ENCODE results near the gene ITSN1. TPM values are rescaled to one million over a fixed set of nuclear protein-coding genes. Genes with fewer than 3 reads are reported as not detected.
A peak's percentile ranks its signal among the peaks of the same experiment; 100 is the strongest.

The ITSN1 gene
- total and polyA plus RNA-seq, 7 donors, result 10.8 to 45.4 (median 35.7) TPM

DNA sequence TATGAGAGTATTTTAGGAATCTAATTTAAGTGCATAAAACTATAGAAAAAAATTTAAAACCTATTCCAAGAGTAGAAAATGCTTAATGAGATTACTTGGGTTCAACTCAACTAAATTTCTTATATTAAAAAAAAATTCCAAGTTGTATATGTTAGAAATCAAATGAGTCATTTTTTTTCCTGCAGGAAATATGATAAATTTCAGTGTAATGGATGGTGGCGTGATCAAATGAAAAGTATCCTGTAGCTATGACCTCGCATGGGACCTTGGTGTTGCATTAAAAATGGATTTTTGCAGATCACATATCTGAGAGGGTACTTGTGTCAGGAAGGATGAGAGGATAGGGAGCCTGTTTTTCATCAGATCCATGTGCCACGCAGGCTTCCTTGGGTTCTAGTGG is 255.4 kb downstream of the ITSN1 start:
- no peak overlapping the region for H3K27ac ChIP-seq
- H3K4me1 ChIP-seq, result peaks cover 0 to 28% (median 21%) of the 10 kb centered on the region in 4 donors
- no peak for DNase-seq
- WGBS, 2 donors, result 96% methylated on average over 3 of the region's 3 CpGs
- TF ChIP-seq POLR2A (IDR thresholded peaks at IDR 0.05), result no peak
- no peaks in the 10 kb centered on the region for H3K27me3 ChIP-seq
- peaks cover 2 to 20% (median 6%) of the 10 kb centered on the region in 4 donors for H3K36me3 ChIP-seq
- no peaks in the 10 kb centered on the region for H3K9me3 ChIP-seq
- intact Hi-C loops (cut with DNase I), result no loop called here
- no peak overlapping the region for H3K4me3 ChIP-seq

DNA sequence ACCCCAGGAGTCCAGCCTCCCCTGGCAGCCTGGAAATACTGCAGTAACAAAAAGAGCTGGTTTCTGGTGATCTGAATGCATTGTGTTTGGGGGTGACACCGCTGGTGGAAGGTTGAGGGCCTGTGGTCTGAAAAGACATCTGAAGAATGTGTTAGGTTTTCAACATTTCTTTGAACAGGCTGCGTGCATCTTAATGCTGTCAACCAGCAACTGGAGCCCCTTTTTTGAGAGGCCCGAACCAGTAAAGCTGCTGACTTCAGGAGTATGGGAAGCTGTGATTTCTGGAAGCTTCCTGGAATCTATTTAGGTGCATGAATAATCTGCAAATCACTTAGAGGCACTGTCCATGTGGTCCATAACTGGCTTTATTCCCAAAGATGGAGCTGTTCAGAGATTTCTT is 256.3 kb downstream of the ITSN1 start:
- Histone ChIP-seq H3K4me3 (no peak overlapping the region), H3K27ac (peak overlapping the region; percentile 19 to 66 (median 60)), H3K36me3 (peaks cover 5 to 28% (median 11%) of the 10 kb centered on the region in 4 donors), H3K4me1 (peaks cover 0 to 28% (median 21%) of the 10 kb centered on the region in 4 donors), H3K9me3 (no peaks in the 10 kb centered on the region), H3K27me3 (no peaks in the 10 kb centered on the region)
- TF ChIP-seq POLR2AphosphoS5 (IDR thresholded peaks at IDR 0.05), result no peak
- no peak for TF ChIP-seq EP300 (IDR thresholded peaks at IDR 0.05)
- TF ChIP-seq, protein P1, sequence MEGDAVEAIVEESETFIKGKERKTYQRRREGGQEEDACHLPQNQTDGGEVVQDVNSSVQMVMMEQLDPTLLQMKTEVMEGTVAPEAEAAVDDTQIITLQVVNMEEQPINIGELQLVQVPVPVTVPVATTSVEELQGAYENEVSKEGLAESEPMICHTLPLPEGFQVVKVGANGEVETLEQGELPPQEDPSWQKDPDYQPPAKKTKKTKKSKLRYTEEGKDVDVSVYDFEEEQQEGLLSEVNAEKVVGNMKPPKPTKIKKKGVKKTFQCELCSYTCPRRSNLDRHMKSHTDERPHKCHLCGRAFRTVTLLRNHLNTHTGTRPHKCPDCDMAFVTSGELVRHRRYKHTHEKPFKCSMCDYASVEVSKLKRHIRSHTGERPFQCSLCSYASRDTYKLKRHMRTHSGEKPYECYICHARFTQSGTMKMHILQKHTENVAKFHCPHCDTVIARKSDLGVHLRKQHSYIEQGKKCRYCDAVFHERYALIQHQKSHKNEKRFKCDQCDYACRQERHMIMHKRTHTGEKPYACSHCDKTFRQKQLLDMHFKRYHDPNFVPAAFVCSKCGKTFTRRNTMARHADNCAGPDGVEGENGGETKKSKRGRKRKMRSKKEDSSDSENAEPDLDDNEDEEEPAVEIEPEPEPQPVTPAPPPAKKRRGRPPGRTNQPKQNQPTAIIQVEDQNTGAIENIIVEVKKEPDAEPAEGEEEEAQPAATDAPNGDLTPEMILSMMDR (IDR thresholded peaks at IDR 0.05), result no peak
- TF ChIP-seq POLR2A (IDR thresholded peaks at IDR 0.05), result no peak
- 88 to 94% methylated on average over 3 of the region's 3 CpGs for WGBS, 2 donors
- no peak for DNase-seq
- intact Hi-C loops (cut with DNase I), result no loop called here

DNA sequence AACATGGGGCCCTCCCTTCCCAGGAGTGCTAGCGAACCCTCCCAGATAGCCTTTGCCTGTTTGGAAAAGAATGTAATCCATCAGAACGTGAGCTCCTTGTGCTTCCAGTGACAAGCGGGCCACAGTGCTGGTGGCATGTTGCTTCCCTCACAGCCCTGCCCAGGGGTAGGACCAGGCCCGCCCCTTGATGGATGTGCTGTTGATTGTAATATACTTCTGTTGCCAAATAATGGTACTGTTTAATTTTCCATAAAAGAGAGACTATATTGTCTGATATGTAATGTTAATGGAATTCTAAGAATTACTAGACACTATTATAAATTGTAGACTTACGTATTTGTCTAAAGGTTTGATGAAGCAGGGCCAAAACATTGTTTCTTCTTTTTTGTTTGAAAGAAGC is 256.9 kb downstream of the ITSN1 start:
- Histone ChIP-seq H3K27ac (peak overlapping the region; percentile 19 to 66 (median 60)), H3K4me3 (no peak overlapping the region), H3K36me3 (peaks cover 5 to 34% (median 17%) of the 10 kb centered on the region in 4 donors), H3K9me3 (no peaks in the 10 kb centered on the region), H3K4me1 (peaks cover 0 to 25% (median 19%) of the 10 kb centered on the region in 4 donors), H3K27me3 (no peaks in the 10 kb centered on the region)
- TF ChIP-seq, protein P1 (IDR thresholded peaks at IDR 0.05), result no peak
- TF ChIP-seq EP300 (IDR thresholded peaks at IDR 0.05) (no peak), POLR2A (IDR thresholded peaks at IDR 0.05) (no peak), POLR2AphosphoS5 (IDR thresholded peaks at IDR 0.05) (no peak)
- intact Hi-C loops (cut with DNase I), result no loop called here
- WGBS, 2 donors, result 86 to 91% methylated on average over 5 of the region's 5 CpGs
- peak; percentile 28 for DNase-seq

DNA sequence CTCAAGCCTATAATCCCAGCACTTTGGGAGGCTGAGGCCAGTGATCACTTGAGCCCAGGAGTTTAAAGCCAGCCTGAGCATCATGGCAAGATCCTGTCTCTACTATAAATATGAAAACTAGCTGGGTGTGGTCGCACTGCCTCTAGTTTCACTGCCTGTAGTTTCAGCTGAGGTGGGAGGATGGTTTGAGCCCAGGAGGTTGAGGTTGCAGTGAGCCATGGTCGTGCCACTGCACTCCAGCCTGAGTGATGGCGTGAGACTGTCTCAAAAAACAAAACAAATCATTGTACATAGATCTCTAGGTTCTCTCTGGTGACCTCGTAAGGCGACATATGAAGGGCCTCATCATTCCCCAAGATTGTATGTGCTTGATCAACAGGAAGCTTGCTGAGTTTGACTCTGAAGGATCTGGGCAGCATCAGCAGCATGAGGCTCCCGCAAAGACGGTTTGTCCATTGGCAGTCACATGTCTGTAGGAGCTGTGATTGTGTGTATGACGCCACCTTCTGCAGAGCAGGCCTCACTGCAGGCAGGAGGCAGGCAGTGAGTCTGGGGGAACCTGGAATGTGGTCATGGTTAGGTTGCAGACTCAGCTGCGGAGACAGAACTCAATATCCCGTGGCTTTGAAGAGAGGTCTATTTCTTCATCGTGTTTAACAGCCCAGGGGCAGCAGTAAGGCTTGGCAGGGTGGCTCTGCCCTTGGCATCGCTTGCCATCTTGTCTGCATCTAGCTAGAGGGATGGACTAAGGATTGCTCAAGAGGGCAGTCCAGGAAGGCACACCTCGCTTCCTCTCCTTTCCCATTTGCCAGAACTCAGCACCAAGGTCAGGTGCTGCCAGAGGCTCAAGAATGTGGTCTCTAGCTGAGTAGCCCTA is 259.3 kb downstream of the ITSN1 start:
- TF ChIP-seq, protein P1 (IDR thresholded peaks at IDR 0.05), result peak in 2 of 4 experiments; percentile 14 to 42
- TF ChIP-seq EP300 (IDR thresholded peaks at IDR 0.05) (no peak), POLR2A (IDR thresholded peaks at IDR 0.05) (no peak), POLR2AphosphoS5 (IDR thresholded peaks at IDR 0.05) (peak in 2 of 4 donors; percentile 16 to 37)
- H3K36me3 ChIP-seq, result peaks cover 11 to 59% (median 40%) of the 10 kb centered on the region in 4 donors
- H3K4me1 ChIP-seq, result peaks cover 0 to 15% (median 10%) of the 10 kb centered on the region in 4 donors
- intact Hi-C loops (cut with DNase I), result no loop called here
- peak; percentile 73 for DNase-seq
- H3K9me3 ChIP-seq, result no peaks in the 10 kb centered on the region
- H3K4me3 ChIP-seq, result no peak overlapping the region
- peak overlapping the region in 2 of 4 donors; percentile 34 to 38 for H3K27ac ChIP-seq
- no peaks in the 10 kb centered on the region for H3K27me3 ChIP-seq
- 79% methylated on average over 13 of the region's 13 CpGs for WGBS, 2 donors

DNA sequence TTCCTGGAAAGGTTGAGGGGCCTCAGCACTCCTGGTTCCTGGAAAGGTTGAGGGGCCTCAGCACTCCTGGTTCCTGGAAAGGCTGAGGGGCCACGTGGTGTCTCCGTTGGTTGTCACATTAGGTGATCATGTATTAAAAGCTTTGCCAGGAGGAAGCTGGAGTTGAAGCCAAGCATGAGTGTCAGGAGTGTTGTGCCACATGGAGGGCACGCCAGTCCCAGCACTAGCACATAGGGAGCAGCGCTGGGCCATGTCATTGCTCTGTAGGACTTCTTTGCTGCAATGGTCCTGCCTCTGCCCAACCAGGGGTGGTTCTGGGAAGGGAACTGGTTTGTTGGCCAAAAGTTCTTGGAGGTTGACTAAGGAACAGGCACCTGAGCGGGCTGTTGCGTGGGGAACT is 260.0 kb downstream of the ITSN1 start:
- intact Hi-C loops (cut with DNase I), result no loop called here
- DNase-seq, result no peak
- WGBS, 2 donors, result 95 to 96% methylated on average over 6 of the region's 6 CpGs
- peaks cover 11 to 66% (median 47%) of the 10 kb centered on the region in 4 donors for H3K36me3 ChIP-seq
- no peak for TF ChIP-seq EP300 (IDR thresholded peaks at IDR 0.05)
- TF ChIP-seq, protein P1 (IDR thresholded peaks at IDR 0.05), result no peak
- TF ChIP-seq POLR2A (IDR thresholded peaks at IDR 0.05), result no peak
- TF ChIP-seq POLR2AphosphoS5 (IDR thresholded peaks at IDR 0.05), result no peak
- no peak overlapping the region for H3K4me3 ChIP-seq
- H3K9me3 ChIP-seq, result no peaks in the 10 kb centered on the region
- no peaks in the 10 kb centered on the region for H3K27me3 ChIP-seq
- peak overlapping the region in 1 of 4 donors; percentile 38 for H3K27ac ChIP-seq
- peaks cover 0 to 15% (median 10%) of the 10 kb centered on the region in 4 donors for H3K4me1 ChIP-seq
